ENCODE results near the gene TBC1D12.

DNA sequence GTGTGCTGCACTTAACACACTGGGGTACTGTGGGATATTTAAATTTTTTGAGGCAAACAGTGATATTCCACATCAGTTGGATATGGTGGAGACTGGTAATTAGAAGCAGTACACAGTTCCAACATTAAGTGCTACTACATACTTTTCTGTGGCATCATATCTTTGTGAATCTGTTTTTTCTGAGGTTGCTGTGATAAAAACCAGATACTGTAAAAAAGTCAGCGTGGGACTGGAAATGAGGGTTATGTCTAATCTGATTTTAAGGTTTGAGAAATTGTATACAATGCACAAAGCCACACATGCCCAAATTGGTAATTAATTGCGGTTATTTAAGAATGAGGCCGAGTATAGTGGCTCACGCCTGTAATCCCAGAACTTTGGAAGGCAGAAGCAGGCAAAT lies 41.2 kb downstream of the TBC1D12 start:
- no peak for TF ChIP-seq EZH2 (IDR thresholded peaks at IDR 0.05; ENCODE audit: borderline replicate concordance, low read length)
- TF ChIP-seq CTCF (IDR thresholded peaks at IDR 0.05; ENCODE audit: low read length): no peak
